PFSK-1 (cell line): ENCODE data around the gene MDM1.

Source experiments
- FOXP2 ChIP-seq: optimal IDR thresholded peaks from 2 replicates; pipeline ENCODE3; 2011; ENCODE audit warnings: borderline replicate concordance, control low read depth, inconsistent platforms; ENCODE audit not compliant: insufficient read depth; ENCODE audit errors: extremely low read length, extremely low read depth
- POLR2AphosphoS5 ChIP-seq: IDR thresholded peaks from 2 replicates; pipeline ENCODE4 v1.6.1; 2012; ENCODE audit warnings: low read depth, mild to moderate bottlenecking, control low read depth, low read length, moderate library complexity
- SIN3A ChIP-seq: IDR thresholded peaks from 2 replicates; pipeline ENCODE4 v1.6.1; 2012; ENCODE audit warnings: mild to moderate bottlenecking, low read length, moderate library complexity, borderline replicate concordance; ENCODE audit not compliant: insufficient read depth
- TAF1 ChIP-seq: IDR thresholded peaks from 2 replicates; pipeline ENCODE4 v1.6.1; 2012; ENCODE audit warnings: low read length, control low read depth, borderline replicate concordance; ENCODE audit not compliant: insufficient read depth
- TF ChIP-seq, protein P1 (sequence below), 2 experiments: IDR thresholded peaks; 2 replicates each; pipeline versions ENCODE4 v1.6.1 to v1.8.0; 2011 to 2012; ENCODE audit warnings: low read depth in 2 of 2, low read length in 2 of 2, control low read depth in 1 of 2, inconsistent platforms in 1 of 2, mild to moderate bottlenecking in 1 of 2, moderate library complexity in 1 of 2; ENCODE audit not compliant: insufficient read depth in 1 of 2

MDM1 gene

DNA sequence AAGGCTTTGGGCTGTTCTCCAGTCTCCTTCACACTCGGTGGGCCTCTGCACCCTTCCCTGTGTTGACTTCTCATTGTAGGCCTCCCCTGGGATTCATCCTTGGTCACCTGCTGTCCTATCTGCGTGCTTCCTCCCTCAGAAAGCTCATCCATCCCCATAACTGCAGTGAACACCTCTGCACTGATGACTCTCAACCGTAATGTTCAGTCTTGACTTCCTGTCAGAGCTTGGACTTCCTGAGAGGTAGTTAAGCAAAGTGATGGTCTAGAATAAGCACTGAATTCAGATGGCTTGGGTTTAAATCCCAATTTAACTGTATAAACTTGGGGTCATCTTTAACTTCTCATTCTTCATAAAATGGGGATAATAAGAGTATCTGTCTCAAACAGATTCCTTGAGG is 13.6 kb upstream of the MDM1 start:
- TF ChIP-seq, protein P1, sequence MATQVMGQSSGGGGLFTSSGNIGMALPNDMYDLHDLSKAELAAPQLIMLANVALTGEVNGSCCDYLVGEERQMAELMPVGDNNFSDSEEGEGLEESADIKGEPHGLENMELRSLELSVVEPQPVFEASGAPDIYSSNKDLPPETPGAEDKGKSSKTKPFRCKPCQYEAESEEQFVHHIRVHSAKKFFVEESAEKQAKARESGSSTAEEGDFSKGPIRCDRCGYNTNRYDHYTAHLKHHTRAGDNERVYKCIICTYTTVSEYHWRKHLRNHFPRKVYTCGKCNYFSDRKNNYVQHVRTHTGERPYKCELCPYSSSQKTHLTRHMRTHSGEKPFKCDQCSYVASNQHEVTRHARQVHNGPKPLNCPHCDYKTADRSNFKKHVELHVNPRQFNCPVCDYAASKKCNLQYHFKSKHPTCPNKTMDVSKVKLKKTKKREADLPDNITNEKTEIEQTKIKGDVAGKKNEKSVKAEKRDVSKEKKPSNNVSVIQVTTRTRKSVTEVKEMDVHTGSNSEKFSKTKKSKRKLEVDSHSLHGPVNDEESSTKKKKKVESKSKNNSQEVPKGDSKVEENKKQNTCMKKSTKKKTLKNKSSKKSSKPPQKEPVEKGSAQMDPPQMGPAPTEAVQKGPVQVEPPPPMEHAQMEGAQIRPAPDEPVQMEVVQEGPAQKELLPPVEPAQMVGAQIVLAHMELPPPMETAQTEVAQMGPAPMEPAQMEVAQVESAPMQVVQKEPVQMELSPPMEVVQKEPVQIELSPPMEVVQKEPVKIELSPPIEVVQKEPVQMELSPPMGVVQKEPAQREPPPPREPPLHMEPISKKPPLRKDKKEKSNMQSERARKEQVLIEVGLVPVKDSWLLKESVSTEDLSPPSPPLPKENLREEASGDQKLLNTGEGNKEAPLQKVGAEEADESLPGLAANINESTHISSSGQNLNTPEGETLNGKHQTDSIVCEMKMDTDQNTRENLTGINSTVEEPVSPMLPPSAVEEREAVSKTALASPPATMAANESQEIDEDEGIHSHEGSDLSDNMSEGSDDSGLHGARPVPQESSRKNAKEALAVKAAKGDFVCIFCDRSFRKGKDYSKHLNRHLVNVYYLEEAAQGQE (IDR thresholded peaks at IDR 0.05; ENCODE audit: insufficient read depth in 1 of 2, low read depth in 2 of 2, low read length in 2 of 2): no peak

- TF ChIP-seq, protein P1 (IDR thresholded peaks at IDR 0.05; ENCODE audit: insufficient read depth in 1 of 2, low read depth in 2 of 2, low read length in 2 of 2): no peak
- TF ChIP-seq SIN3A: no peak
- TF ChIP-seq FOXP2: no peak
- TF ChIP-seq POLR2AphosphoS5: no peak
- TF ChIP-seq TAF1: no peak
These were observed 12.0 kb upstream of the MDM1 start for GRCh38 chr12:68344126-68344525.

DNA sequence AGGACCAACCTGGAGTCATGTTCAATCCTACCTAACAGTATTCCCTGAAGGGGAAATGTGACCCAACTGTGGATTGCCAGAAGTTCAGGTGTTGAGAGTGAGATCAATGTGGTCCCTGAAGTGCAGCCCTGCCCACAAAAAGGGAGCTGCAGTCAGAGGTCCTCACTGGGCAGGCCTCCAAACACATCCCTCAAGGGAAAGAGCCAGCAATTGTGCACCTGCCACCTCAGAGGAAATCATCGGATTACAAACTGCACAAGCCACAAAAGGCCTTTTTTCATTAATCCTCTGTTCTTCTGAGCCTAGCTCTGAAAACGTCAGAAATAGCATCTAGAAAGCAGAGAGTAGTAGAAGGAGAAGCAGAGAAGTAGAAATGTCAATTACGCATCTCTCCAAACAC is 10.8 kb upstream of the MDM1 start:
- TF ChIP-seq POLR2AphosphoS5 (no peak), FOXP2 (no peak), TAF1 (no peak), SIN3A (no peak)
- TF ChIP-seq, protein P1 (IDR thresholded peaks at IDR 0.05; ENCODE audit: insufficient read depth in 1 of 2, low read depth in 2 of 2, low read length in 2 of 2): no peak

DNA sequence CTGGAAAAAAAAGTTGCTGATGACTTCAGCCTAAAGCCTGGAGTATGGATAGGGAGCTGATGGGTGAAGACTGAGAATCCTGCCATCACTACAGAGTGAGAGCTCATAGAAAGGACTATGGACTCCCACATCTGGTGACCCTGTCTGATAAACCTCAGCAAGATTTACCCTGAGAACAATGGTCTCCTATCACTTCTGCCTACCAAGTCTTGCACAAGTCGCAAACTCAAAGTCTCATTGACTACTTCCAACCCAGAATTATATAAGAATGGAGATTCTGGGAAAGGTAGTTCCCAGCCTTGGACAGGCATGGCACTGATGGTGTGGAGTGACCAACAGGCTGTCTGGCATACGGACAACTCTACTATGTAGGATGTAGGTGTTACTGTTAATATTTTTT is 9.7 kb upstream of the MDM1 start:
- TF ChIP-seq TAF1 (no peak), FOXP2 (no peak), POLR2AphosphoS5 (no peak), SIN3A (no peak)
- TF ChIP-seq, protein P1 (IDR thresholded peaks at IDR 0.05; ENCODE audit: insufficient read depth in 1 of 2, low read depth in 2 of 2, low read length in 2 of 2): no peak
